ENCODE measurements around the gene LNP1.

The LNP1 gene

GRCh38 chr3:100400419-100400779 is 940 bp upstream of the LNP1 start:
- DNase-seq = no peak

- no peak for DNase-seq
These were observed 319 bp downstream of the LNP1 start for GRCh38 chr3:100401674-100402041.

DNA sequence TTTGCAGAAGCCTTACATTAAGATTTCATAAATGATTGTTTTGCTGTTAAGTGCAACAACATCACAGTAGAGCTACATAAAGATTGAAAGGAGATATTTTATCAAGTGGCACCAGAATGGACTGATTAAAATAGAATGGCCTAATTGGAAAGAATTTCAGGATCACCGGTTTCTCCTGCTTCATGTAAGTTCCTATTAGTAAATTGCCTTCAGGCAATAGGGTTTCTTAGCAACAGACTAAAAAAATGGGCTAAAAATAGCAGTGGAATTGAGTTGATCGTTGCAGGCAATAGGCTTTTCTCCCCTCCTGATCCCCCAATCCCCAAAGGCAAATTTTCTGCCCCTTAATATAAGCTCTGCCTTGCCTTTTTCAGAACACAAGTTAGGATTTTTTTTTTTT is 917 bp downstream of the LNP1 start:
- DNase-seq = peak; percentile 22

GRCh38 chr3:100402891-100403290 is 1.6 kb downstream of the LNP1 start:
- DNase-seq = no peak

DNA sequence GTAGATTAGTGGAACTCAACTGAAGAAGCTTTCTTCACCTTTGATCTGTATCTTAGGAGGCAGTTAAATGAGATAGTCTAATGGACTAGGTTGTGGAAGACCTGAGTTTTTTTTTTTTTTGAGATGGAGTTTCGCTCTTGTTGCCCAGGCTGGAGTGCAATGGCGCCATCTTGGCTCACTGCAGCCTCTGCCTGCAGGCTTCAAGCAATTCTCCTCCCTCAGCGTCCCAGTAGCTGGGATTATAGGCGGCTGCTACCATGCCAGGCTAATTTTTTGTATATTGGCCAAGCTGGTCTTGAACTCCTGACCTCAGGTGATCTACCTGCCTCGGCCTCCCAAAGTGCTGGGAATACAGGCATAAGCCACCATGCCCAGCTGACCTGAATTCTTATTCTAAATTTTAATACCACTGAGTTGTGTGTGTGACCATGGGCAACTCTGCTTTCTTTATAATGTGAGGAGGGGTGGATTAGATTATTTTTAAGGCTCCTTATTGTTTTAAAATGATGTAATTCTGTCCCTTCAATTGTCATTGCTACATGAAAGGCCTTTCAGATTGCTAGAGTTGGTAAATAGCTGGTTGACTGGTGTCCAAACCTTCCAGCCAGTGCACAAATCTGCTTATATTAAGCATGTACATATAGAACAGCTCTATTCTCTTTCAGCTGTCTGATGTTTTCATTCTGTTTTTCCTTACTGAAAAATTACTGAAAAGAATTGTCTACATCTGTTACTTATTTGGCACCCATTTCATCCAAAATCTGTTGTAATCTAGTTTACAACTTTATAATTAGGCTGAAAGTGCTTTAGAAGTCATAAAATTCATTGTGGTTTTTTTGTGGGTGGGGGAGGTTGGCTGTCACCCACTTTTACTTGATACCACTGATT is 2.3 kb downstream of the LNP1 start:
- DNase-seq = no peak

DNA sequence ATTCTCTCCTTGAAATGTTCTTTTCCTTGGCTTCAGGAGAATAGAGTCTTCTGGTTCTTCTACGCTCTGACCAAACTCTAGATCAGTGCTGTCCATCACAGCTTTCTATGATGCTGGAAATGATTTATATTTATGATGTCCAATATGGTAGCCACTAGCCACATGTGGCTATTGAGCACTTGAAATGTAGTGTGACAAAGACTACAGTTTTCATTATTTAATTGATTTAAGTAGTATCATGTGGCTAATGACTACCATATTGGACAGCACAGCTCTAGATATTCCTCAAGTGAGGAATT is 2.9 kb downstream of the LNP1 start:
- DNase-seq = no peak

GRCh38 chr3:100407164-100407563 is 5.8 kb downstream of the LNP1 start:
- DNase-seq = no peak

- DNase-seq = no peak
These were observed 6.7 kb downstream of the LNP1 start for GRCh38 chr3:100407977-100408532.

DNA sequence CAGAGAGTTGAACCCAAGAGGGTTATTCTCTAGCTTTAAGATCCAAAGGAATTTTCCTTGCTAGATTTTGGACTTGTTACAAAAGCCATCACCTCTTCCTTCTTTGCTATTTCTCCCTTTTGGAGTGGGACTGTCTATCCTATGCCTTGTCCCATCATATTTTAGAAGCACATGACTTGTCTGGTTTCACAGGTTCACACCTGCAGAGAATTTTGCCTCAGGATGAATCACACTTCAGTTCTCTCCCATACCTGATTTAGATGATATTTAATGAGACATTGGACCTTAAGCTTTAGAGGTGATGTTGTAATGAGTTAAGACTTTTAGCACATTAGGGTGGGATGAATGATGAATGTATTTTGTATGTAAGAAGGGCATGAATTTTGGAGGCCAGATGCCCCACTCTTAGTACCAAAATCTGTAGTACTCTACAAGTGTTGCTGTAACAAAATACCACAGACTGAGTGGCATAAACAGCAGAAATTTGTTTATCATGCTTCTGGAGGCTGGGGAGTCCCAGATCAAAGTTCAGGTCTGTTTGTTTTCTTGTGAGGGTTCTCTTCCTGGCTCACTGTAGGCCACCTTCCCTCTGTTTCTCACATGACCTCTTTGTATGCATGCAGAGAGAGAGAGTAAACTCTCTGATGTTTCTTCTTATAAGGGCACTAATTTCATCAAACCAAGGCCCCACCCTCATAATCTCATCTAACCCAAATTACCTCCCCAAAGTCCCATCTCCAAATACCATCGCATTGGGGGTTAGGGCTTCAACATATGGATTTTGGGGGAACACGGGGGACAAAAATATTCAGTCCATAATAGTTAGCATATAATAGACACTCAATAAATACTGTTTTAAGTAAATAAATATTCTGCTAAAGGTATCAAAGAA is 10.0 kb downstream of the LNP1 start:
- no peak for DNase-seq

DNA sequence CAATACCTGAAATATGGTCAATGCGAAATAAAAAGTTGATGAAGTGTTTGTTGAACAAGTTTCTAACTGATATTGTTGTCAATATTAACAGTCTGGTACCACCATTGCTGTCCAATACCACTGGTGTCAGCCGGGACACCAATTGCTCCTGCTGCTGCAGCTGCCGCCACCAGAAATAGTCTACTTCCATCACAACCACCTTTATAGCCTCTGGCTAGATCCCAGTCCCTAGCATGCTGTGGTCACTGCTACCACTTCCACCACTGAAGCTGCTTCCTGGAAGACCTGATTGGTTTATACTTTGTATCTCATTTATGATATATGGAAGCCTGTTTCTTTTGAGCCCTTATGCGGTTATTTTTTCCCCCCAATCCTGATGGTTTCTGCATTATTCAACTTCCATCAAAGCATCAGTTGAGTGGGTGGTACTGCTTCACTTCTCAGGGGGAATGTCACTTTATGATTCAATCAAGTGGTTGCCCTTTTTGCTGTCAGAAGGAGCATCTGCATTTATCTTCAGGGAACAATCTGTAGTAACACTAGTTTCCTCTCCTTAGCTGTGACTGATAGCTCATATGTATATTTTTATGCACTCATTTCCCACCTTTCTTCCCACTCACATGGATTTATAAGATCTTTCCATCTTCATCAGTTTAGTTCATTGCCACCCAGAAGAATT is 11.7 kb downstream of the LNP1 start:
- no peak for DNase-seq

DNA sequence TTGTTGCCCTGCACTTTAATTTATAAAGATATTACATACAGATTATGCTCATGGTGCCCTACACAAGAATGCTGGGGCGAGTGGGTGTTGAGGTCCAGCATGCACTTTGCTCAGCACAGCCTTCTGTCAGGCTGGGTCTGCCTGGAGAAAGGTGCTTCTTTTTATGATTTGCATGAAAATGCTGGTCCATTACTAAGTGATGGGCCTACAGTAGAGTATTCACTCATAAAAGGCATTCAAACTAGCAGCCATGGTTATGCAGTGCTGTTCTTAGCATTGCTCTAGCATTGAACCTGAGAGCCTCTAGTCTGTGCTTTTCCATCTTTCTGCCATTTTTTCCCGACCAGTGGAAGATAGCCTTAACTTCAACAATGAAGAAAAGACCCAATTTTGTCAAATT is 12.3 kb downstream of the LNP1 start:
- DNase-seq = no peak

DNA sequence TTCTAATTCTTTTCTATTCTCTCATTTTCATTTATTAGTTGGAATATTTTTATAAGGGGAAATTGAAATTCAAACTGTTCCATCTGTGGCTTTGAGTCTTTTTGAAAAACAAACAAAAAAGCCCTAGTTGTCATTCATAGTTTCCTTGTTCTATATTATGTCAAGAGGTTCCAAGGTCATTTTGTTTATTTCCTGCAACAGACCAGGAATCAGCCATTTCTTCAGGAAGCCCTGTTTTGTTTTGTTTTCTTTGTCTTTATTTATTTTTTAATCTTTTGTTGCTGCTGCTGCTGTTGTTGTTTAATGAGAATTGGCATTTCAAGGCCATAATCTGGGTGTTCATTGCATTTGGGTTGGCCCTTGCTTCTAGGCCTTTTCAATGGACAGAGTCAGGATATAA is 14.8 kb downstream of the LNP1 start:
- DNase-seq = no peak

GRCh38 chr3:100416863-100417262 is 15.5 kb downstream of the LNP1 start:
- no peak for DNase-seq

DNA sequence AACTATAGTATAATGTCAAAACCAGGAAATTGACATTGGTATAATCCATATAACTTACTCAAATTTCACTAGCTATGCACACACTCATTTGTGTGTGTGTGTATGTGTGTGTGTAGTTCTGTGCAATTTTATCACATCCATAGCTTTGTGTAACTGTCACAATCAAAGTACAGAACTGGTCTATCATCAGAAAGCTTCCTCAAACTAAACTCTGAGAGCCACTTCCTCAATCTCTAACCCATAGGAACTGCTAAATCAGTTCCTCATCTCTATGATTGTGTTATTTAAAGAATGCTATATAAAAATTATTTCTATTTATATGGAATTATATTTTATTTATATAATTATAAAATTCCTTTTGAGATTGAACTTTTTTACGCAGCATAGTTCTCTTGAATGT is 18.1 kb downstream of the LNP1 start:
- DNase-seq = no peak

DNA sequence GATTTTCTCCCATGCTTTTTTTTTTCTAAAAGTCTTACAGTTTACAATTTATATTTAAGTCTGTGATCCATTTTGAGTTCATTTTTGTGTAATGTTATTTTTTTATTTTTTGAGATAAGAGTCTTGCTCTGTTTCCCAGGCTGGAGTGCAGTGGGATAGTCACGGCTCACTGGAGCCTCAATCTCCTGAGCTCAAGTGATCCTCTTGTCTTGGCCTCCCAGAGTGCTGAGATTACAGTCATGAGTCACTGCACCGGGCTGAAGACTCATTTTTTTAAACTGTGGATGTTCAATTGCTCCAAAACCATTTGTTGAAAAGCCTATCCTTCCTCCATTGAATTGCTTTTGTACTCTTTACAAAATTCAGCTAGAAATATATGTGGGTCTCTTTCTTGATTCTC is 19.5 kb downstream of the LNP1 start:
- DNase-seq = no peak

DNA sequence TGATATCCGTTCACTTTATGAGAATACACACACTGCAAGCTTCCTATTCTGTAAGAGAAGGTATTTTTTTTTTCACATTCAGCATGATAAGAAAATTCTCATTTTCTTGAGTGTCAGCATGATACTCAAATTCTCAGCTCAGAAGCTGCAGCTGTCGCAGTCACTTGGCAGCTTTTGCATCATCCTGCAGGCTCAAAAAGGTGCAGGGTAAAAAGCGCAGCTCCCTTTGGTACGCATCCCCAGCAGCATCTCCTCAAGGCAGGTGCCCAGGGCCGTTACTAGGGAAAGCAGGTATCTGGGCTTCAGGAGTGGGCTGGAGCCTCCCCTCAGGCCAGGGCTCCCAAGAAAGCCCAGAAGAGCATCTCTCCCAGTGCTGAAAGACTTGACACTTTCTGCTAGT is 22.3 kb downstream of the LNP1 start:
- no peak for DNase-seq

DNA sequence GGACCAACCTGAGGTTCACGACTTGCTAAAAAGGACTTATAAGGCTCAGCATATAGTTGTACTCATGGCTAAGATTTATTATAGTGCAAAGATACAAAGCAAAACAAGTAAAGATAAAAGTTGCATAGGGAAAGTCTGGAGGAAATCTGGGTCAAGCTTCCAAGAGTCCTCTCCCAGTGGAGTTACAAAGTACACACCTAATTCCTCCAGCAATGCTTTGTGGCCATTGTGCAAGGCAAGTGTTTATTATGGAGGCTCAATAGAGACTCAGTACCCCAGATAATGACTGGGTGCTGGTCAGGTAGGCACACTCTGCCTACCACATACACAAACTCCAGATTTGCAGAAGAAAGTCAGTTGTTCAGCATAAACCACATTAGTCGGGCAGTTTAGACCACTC is 22.9 kb downstream of the LNP1 start:
- DNase-seq = no peak

- no peak for DNase-seq
These were observed 24.0 kb downstream of the LNP1 start for GRCh38 chr3:100425316-100425715.

GRCh38 chr3:100426067-100426682 is 24.8 kb downstream of the LNP1 start:
- no peak for DNase-seq

DNA sequence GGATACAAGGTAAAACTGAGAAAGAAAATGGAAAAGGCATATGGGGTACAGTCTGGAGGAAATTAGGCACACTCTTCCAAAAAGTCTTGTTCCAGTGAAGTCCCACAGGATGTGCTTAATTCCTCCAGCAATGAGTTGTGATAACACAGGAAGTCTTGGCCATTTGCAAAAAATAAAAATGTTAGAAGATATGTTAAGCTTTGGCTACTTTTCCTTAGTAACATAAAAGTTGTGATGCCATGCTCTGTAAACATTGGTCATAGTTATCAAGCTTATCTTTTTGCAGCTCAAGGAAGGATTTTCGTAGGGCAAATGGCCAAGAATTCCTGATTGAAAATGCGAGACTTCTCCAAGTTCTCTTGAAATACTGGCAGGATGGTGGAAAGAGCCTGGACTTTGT is 26.4 kb downstream of the LNP1 start:
- no peak for DNase-seq

DNA sequence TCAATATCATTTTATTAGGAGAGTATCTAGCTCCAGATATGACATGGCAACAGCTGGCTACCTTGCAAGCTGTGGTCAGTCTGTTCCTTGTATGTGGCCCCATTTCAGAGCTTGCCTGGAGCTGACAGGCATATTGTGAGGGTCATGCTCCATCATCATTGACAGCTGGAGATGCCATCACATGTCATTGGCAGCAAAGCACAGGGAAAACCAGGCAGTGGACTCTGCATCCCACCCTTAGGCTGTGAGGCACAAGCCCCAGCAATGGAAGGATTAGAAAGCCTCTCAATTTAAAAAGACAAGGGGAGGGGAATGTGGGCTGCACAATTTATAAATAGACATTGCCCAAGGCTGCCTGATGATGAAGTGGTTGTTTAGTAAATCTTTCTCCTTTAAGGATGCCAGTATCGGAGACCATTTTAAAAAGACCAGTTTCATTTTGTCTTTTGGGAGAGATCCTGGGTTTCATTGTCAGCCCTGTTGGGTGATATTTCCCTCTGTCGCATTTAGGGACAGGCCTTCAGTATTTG is 27.9 kb downstream of the LNP1 start:
- no peak for DNase-seq

DNA sequence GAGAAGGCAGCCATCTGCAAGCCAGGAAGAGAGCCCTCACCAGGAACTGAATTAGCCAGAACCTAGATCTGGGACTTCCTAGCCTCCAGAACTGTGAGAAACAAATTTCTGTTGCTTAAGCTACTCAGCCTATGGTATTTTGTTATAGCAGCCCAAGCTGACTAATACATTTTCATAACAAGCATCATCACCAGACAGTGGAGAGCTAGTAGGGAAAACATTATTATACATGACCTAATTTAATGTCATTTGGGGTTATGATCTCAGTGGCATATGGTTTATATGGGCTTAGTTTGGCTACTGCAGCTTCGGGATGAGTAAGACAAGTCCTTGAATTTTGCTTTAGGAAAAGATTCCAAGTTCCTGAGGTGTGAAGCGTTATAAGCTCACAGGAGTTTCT is 35.6 kb downstream of the LNP1 start:
- no peak for DNase-seq

All from KG1 (cell line).